GM12872 (cell line): Measurements from ENCODE around the gene KCMF1.

Experiments used
- CTCF ChIP-seq: IDR thresholded peaks from 3 replicates; pipeline ENCODE4 v1.5.1; 2011; ENCODE audit warnings: low read depth, mild to moderate bottlenecking, low read length, moderate library complexity; ENCODE audit not compliant: insufficient read depth

KCMF1 gene

GRCh38 chr2:84946204-84947009 is 24.6 kb upstream of the KCMF1 start:
- TF ChIP-seq CTCF, result peak; percentile 24; the same call in 1 of the 3 replicates

GRCh38 chr2:84947010-84947593 is 23.9 kb upstream of the KCMF1 start:
- no peak for TF ChIP-seq CTCF

GRCh38 chr2:84953535-84953934 is 17.4 kb upstream of the KCMF1 start:
- TF ChIP-seq CTCF, result no peak

- TF ChIP-seq CTCF, result no peak
Observed at GRCh38 chr2:84954329-84954728, 16.6 kb upstream of the KCMF1 start.

GRCh38 chr2:84956334-84957297 is 14.3 kb upstream of the KCMF1 start:
- no peak for TF ChIP-seq CTCF

GRCh38 chr2:84957771-84958134 is 13.2 kb upstream of the KCMF1 start:
- no peak for TF ChIP-seq CTCF
